TTC549 (cell line): ENCODE measurements around the gene ZNF853.
"Not testable (repeated sequence)": the region's sequence is repeated elsewhere in the genome, so short reads cannot be mapped to it uniquely, and the experiment has no call there.

Source experiments
- FAIRE-seq: peaks from 2 replicates; lab custom pipeline; 2012; peaks lifted over from hg19 to GRCh38; lab: Jason Lieb, UNC

The ZNF853 gene

GRCh38 chr7:6614953-6615722 is at the start of gene ZNF853:
ZNF853 (plus strand) TSS chr7:6615610; CDS start chr7:6616175, 565 bp downstream.
- FAIRE-seq, result no peak

GRCh38 chr7:6565655-6566054 is 49.8 kb upstream of the ZNF853 start:
- FAIRE-seq, result no peak

GRCh38 chr7:6567886-6568285 is 47.5 kb upstream of the ZNF853 start:
- FAIRE-seq, result no peak

- no peak for FAIRE-seq
Measured at GRCh38 chr7:6571160-6571779, 44.1 kb upstream of the ZNF853 start.

DNA sequence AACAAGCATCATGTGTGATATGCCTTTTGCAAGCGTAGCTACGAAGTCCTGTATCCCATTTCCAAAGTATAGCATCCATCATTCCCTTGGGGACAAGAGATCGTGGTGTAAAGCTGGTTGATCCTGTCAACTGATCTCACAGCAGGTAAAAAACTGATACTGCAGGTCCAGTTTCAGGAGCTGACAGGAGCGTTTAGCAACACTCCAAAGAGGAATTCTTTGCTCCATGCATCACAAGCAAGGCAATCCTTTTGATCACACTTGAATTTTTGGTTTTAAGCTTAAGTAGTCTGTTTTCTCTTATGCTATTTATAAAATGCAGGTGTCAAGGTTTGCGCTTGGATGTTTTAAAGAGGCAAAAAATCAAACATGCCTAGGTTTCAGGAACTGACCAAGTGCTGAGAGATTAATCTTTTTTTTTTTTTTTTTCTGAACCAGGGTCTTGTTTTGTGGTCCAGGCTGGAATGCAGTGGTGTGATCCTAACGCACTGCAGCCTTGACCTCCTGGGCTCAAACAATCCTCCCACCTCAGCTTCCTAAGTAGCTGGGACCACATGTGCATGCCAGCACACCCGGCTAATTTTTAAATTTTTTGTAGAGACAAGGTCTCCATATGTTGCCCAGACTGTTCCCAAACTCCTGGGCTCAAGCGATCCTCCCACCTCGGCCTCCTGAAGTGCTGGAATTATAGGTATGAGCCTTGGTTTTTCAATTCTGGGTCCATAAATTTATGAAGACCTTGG is 40.0 kb upstream of the ZNF853 start:
- FAIRE-seq, result no peak

DNA sequence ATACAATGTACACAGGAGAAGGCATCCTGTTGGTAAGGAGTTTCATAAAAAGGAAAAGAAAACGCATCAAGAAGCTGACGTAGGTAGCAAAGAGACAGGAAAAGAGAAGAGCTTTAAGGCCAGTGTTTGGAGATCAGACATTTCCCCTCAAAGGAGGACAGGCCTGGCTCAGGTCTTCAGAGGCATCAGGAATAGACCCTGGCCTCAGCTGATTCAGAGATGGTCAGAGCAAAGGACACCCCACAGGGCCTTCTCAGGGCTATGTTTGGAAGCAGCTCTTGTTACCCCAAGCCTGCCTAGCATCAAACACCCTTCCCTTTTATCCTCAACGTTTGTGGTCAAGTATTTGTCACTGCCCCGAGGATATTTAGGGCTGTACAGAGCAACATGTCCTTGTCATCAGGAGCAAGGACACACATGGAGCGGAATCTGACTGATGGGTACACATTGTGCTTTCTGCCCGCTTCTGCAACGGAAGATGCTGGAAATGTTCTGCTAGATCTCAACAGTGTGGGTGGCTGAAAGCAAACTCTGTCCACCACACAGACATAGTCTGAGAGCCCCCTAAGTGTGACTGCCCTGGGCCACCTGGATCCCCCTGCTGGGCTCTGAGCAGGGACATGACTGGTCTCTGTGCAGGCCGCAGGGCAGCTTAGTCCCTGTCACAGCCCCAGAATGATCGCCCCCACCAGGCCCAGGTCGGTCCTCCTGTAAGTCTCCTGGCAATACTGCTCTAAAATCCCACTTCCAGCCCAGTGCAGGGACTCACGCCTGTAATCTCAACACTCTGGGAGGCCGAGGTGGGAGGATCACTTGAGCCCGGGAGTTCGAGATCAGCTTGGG is 39.2 kb upstream of the ZNF853 start:
- FAIRE-seq, result no peak

GRCh38 chr7:6576867-6577368 is 38.5 kb upstream of the ZNF853 start:
- not testable (repeated sequence) for FAIRE-seq

- FAIRE-seq, result no peak
Measured at GRCh38 chr7:6577369-6578113, 37.9 kb upstream of the ZNF853 start, which contains the start of gene ZDHHC4. ZDHHC4 (plus strand) TSS chr7:6577454; CDS start chr7:6580562, 3,108 bp downstream.

DNA sequence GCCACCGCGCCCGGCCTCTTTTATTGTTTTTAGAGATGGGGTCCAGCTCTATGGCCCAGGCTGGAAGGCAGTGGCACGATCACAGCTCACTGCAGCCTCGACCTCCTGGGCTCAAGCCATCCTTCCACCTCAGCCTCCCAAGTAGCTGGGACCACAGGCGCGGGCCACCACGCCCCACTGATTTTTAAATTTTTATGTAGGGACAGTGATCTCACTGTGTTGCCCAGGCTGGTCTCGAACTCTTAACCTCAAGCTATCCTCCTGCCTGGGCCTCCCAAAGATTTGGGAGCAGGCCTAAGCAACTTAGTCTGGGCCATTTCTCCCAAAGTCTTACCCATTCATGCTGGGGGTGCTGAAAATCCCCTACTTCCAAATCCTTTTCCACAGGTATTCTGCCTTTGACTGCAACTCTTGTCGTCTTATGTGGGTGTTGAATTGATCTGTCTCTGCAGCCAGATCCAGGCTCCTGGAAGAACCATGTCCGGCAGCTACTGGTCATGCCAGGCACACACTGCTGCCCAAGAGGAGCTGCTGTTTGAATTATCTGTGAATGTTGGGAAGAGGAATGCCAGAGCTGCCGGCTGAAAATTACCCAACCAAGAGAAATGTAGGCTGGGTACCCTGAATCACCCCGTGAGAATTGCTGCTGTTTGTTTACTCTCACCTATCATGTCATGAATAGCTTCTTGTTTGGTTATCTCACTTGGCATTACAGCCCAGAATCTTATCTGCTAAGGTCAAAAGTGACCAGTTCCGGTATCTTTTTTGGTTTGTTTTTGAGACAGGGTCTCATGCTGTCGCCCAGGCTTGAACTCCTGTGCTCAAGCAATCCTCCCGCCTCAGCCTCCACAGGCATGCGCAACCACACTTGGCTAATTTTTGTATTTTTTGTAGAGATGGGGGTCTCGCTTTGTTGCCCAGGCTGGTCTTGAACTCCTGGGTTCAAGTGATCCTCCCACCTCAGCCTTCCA is 37.0 kb upstream of the ZNF853 start:
- FAIRE-seq, result no peak

- no peak for FAIRE-seq
Measured at GRCh38 chr7:6579446-6579845, 36.0 kb upstream of the ZNF853 start.

GRCh38 chr7:6585746-6586432 is 29.5 kb upstream of the ZNF853 start:
- FAIRE-seq, result not testable (repeated sequence)

DNA sequence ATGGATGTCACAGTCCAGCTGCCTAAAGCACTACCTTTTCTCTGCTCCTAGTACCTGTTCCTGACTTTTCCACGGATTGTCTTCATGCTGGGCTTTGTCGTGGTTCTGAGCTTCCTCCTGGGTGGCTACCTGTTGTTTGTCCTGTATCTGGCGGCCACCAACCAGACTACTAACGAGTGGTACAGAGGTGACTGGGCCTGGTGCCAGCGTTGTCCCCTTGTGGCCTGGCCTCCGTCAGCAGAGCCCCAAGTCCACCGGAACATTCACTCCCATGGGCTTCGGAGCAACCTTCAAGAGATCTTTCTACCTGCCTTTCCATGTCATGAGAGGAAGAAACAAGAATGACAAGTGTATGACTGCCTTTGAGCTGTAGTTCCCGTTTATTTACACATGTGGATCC is 26.8 kb upstream of the ZNF853 start:
- no peak for FAIRE-seq

DNA sequence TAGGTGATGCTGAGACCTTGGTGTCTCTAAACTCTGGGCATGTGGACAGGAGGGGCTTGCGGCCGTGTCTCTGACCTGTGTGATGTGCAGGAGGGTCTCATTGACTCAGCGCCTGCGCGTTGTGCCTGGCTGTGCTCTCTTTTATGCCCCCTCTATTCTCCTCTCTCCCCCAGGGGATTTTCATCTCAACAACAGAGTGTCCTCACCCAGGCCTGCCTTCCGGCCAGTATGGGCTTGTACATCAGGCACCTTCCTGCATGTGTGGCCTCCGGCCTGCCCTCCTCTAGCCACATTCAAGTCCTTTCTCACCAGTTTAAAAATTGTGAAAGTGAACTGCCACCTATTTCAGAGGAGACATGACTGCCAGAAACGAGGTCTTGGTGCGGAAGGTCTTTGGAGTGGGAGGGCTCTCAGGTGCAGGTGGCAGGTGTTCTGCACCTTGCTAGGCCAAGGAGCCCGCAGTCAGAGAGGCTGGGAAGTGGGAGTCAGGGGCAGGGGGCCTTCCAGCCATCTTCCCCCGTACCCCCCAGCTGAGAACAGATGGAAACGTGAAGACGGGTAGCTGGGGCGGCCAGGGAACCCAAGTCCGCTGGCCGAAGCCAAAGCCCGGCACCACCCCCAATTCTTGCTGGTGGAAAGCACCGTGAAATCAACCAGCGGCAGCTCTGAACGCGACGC is 26.1 kb upstream of the ZNF853 start:
- FAIRE-seq, result no peak

DNA sequence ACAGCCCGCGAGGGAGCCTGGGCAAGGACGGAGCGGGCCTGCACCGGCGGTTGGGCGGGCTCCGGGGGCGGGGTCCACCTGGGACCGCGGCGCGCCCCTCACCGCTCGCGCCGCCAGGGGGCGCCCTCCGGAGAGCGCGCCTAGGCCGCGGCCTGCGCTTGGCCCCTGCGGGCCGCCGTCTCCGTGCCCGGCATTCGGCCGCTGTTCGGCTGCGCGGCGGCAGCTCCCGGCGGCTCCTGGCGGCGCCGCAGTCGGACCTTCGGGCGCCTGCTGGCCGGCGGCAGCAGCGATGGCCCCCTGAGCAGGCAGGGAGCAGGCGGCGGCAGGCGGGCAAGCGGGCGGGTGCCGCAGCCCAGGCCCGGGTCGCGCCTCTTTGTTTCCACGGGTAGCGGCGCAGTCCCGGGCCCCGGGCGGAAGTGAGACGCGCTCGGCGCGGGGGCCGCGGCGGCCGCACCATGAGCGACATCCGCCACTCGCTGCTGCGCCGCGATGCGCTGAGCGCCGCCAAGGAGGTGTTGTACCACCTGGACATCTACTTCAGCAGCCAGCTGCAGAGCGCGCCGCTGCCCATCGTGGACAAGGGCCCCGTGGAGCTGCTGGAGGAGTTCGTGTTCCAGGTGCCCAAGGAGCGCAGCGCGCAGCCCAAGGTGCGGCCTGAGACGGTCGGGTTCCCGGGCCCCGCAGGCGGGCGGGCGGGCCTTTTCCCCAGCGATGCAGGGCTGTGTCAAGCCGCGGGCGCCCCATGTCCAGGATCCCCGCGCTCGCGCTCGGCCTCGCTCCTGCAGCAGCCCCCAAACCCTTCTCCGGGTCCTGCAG is 25.4 kb upstream of the ZNF853 start, which contains the start of gene INTS15:
Gene INTS15 (plus strand): TSS at position 193 of the 816 bp plus-strand sequence. CDS start 263 bp downstream, at position 456.
- no peak for FAIRE-seq

GRCh38 chr7:6590645-6591110 is 24.7 kb upstream of the ZNF853 start:
- no peak for FAIRE-seq

DNA sequence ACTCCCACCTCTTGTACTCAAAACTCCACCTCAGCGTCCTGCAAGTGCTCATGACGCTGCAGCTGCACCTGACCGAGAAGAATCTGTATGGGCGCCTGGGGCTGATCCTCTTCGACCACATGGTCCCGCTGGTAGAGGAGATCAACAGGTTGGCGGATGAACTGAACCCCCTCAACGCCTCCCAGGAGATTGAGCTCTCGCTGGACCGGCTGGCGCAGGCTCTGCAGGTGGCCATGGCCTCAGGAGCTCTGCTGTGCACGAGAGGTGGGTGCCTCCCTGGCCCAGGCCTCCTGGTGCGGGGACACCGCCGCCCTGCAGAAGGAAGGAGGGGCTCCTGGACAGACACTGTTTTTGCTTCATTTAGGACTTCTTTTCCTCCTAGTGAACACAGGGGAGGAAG is 15.3 kb upstream of the ZNF853 start:
- FAIRE-seq, result no peak

DNA sequence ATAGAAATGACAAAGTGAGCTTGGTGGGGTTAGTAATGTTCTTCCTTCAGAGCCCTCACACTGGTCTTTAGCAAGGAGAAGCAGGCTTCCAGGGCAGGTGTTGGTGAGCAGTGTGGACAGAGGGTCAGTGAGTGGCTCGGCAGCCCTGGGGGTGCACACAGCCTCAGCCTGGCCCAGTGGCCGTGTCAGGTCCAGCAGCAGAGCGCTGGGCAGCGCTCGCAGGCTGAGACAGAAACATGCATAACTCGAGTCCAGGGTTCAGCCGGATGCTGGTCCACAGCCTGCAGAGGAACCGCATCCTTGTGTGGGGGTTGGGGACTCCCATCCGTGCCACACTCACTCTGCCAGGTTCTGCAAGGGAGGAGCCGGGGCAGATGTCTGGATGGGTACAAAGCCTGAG is 11.0 kb upstream of the ZNF853 start:
- no peak for FAIRE-seq
